Measurements from ENCODE around the gene KRT33A.
"Not testable (repeated sequence)": the region's sequence is repeated elsewhere in the genome, so short reads cannot be mapped to it uniquely, and the experiment has no call there.

Gene KRT33A

DNA sequence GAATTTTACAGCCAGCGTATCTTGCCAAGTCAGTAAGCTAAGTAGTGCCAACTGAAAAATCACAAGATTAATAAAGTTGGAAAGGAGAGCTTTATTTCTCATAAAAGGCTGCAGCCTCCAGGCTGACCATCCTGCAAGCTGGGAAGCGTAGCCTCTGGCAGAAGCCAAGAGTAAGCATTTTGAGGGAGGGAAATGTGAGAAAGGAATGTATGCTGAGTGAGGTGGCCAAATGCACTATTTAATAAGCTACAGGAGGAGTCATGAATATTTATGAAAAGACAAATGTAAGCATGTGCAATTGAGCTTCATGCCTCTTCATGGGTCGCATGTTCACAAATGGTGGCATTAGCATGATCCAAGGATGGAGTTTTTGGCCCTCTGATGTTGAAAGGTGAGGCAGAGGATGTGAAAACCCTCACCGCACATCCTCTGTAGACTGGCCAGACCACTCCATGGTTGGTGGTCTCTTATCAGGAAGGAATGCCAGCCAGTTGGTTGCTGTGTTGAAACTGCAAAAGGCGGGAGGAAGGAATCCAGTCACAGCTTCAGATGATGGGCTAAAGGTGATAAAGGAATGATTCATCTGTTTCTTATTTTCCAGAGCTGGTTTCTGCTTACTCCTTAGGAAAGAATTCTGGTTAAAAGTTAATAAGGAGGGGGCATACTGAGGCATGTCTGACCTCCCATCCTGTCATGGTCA, 9.8 kb upstream of the KRT33A start:
- DNase-seq: no peak

DNA sequence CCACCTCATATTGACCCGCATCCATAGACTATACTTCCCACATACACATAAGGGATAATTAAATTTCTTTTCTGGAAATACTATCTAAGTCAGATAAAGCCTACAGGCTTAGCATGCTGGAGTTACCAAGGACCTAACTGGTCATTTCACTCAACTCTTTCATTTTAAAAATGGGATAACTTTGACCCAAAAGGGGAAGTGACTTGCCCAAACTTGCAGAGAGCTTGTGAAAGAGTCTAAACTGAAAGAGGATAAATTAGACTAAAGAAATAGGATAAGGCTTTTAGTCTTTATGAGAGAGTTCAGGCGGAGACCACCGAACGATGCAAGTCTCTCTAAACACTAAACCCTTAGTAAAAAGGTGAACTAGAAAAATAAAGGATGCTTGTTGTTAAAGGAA, 3.9 kb upstream of the KRT33A start:
- peak; percentile 22 for DNase-seq

DNA sequence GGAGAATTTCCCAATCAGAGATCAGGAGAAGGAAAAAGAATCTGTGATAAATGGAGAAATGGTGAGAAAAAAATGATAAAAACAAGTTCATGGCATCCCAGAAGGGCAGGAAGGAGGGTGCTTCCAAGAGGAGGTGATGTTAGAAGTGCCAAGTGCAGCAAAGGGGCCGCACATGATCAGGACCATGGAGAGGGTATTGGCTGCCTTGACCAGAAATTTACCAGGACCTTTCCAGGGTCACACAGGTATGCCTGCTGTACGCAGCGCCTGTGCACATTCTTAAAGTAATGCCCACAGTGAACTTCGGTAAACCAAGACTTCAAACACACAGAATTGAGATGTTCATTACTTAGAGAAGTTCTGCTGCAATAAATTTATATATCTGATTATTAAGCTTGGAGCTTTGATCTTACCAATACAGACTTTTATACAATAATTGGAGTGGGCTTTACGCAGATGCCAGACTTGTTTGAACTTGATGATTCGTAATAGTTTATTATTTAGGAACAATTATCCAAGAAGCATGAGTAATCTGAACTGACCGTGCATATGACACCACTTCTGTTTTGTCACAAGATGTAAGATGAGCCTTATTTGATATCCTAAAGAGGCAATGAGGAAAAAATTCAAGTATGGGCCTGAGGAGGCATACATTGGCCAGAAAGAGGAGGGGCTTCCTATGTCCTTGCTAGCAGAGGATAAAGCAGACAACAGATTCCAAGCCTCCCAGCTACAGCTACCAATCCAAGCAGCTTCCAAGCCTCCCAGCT, 2.2 kb upstream of the KRT33A start:
- no peak for DNase-seq

DNA sequence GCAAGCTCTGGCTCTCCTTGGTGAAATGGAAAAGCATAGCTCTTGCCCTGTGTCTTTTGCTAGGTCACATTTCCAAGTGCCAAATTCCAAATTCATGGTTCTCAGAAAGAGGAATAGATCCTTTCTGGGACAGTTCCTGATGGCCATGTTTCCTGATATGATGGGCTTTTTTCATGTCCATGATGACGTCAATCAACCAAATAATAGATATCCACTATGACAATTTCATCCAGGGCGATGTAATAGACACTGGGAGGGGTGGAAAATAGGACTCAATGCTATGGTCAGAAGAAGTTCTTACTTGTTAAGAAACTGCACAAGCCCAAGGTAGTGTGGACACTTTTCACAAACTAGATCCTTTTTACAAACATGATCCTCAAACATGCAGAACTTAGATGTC, 549 bp upstream of the KRT33A start:
- DNase-seq: no peak

DNA sequence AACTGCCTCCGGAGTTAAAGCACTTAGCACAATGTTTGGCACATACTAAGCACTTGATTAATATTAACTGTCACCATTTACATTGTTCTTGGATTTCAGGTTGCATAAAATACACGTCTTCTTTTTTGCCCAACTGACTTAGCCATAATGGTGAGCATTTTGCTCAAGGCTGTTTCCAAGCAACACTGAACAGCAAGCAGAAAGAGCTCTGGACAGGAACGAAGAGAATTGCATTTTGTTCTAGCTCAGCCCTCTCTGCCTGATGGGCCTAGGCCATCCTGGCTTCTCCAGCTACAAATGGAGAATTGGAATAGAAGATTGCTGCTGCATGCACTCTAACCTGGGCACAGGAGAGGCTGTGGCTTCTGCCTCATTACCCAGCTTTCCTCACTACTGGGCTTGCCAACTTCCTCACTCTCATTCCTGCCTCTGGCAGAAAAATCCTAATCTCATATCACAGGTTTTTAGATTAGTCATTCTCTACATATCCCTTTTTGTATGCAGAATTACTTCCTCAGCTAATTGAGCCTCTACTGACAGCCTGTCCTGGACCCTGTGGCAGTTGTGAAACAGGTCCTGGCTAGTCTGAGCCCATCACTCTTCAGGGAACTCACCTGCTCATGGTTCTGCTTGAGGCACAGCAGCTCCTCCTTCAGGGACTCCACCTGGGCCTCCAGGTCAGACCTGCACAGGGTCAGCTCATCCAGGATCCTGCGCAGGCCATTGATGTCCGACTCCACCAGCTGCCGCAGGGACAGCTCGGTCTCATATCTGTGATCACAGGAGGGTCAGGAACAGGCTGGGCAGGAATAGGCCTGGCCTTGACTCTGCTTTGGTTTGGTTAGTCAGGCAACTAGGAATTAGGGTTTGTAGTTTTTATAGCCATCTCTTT, 2.5 kb downstream of the KRT33A start:
- DNase-seq: no peak

DNA sequence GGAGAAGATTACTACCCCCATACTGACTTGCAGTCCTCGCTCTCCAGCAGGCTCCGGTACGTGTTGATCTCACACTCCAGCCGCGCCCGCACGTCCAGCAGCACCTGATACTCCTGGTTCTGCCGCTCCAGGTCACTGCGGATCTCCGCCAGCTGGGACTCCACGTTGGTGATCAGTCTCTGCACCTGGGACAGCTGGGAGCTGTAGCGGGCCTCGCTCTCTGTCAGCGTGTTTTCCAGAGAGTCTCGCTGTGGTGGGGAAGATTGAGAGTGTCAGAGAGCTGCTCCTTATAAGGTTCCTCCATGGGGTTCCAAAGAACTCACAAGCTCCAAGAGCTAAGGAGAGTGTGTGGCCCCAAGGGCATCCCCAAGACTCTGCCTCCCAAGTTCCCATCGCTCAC, 4.2 kb downstream of the KRT33A start:
- DNase-seq: not testable (repeated sequence)

DNA sequence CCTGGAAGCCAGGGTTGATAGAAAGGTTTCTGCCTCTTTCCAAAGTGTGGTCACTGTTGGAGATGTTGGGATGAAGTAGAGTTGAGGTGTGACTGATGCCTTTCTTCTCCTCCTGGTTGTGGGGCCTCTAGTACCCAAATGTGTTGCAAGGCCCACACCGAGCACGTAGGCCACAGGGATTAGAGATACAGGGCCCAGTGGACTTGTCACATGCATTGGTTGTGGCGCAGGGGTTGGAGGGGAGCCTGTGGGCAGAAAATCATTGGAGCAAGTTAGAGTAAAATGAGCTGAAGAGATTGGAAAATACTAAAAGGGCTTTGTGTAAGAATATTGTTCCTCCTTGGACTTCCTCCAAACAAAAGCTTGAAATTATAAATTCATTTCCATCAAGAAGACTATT, 4.6 kb downstream of the KRT33A start:
- no peak for DNase-seq

DNA sequence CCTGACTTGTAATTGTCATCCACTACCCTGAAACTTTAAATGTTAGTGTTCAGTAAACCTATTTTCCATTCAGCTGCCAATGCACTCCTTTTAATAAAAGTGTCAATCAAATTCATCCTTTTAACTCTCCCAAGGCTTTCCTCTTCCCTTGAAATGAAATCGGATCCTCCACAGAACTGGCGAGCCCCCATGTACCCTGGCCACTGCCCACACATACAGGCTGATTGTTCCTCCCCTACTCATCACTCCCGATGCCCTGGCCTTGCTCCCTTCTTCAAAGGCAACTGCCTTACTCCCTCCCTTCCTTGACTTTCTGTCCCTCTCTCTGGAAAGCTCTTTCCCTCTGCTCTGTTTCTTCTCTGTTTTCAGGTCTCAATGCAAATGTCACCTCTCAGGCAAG, 7.6 kb downstream of the KRT33A start:
- no peak for DNase-seq

DNA sequence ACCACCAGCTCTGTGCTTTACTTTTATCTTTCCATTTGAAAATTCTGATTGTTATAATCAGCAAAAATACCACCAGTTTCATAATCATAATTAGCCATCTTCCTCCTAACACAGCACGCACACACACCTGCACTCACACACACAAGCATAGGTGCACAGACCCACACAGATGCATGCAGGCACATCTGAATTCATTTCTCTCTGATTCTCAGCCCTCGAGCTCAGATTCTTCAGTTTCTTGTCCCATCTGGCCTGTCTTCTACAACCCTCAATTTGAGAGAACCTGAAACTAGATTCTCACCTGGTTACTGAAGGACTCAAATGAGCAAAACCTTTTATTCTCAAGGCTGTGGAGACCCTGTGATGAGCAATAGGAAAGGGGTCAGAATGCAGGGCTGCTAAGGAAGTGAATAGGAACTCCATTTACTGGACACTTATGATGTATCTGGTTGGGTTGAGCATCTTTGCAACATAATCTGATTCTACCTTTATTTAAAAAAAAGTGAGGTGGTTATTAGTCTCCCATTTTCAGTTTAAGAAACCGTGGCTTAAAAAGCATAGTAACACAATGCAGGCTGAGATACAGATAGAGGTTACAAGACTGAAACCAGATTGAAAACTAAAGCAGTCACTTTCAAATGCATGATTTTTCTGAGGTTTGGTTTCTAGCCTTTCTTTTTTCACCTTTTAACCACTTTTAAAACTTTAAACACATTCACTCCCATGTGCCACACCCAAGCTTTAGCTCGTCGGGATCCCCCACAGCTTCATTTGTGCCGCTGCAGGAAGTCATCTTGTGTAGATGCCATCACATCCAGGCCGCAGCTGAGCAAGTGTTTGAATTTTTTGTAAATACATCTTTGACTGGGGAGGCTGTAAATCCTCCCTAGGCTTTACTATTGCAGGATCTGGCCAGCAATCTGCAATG, 9.4 kb downstream of the KRT33A start:
- DNase-seq: no peak

DNA sequence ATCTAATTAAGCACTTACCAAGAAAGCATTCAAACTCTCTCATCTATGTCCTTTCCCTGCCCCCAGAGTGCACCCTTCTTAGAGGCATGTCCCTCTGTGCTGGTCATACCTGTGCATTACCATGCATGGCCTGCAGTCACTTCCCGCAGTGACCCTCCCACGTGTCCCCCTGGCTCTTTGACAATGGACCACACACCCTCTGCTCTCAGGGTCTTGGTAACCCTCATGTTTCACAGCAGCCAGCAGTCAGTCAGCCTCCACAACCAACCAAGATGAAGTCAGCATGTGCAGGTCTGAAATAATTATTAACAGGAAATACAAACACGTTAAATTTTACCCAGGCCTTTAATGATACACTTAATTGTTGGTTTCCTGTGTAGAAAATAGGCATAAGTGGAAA, 10.1 kb downstream of the KRT33A start:
- no peak for DNase-seq

DNA sequence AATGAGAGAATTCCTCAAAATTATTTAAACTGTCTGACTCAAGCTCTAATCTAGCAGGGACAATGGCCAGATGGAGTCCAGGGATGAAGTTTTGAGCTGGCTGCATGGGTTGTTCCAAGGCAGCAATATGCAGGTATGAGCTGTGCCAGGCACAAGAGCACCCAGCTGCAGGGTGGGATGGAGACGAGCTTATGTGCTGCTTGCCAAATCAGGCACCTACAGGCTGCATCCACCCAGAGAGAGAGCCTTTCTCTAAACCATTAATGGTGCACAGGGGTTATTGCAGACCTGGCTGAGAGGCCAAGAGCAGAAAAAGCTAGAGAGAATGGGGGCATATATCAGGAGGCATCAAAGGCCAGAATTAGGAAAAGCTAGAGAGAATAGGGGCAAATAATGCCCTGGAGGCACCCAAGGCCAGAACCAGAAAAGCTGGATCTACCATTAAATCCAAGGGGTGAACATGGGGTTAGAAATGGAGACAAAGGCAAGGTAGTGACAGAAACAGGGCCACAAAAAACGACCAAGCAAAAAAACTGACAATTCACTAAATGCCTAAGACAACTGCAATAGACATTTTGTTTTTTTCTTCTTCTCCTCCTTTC, 11.0 kb downstream of the KRT33A start:
- DNase-seq: no peak

DNA sequence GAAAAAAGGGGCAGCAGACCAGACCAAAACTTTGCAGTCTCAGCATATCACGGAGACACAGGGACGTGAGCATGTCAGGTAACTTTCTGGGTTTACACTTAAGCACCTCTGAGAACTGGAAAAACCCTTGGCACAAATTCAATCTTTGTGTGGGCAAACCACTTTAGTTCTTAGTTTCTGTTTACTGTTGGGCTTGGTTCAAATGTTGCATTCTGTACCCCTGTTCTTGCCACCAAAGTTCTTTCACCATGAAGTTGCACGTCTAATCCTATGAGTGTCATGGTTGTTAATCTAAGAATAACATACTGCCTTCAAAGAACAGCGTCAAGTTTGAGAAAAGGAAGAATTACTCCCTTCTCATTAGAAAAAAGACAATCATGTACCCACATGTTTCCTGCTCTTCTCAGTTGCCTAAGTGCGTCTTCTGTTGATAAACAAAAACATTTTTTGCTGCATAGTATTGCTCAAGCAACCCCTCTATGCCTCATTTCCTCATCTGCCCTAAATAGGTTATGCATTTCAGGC, 11.6 kb downstream of the KRT33A start:
- peak; percentile 6 for DNase-seq

DNA sequence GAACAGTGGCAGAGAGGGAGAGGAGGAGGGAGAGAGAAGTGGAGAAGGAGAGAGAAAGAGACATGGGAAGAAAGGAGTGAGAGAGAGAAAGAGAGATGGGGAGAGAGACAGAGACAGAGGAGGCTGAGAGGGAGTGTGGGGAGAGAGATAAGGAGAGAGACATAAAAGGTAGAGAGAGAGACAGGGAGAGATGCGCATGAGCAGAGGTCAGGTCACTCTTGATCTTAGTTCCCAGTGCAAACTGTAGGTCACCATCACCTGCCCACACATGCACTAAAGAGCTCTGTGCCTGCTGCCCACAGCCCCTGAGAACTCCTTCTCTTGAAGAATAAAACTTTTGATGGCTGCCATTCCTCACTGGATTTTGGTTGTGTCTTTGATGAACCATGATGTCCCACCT, 14.9 kb downstream of the KRT33A start:
- DNase-seq: no peak

DNA sequence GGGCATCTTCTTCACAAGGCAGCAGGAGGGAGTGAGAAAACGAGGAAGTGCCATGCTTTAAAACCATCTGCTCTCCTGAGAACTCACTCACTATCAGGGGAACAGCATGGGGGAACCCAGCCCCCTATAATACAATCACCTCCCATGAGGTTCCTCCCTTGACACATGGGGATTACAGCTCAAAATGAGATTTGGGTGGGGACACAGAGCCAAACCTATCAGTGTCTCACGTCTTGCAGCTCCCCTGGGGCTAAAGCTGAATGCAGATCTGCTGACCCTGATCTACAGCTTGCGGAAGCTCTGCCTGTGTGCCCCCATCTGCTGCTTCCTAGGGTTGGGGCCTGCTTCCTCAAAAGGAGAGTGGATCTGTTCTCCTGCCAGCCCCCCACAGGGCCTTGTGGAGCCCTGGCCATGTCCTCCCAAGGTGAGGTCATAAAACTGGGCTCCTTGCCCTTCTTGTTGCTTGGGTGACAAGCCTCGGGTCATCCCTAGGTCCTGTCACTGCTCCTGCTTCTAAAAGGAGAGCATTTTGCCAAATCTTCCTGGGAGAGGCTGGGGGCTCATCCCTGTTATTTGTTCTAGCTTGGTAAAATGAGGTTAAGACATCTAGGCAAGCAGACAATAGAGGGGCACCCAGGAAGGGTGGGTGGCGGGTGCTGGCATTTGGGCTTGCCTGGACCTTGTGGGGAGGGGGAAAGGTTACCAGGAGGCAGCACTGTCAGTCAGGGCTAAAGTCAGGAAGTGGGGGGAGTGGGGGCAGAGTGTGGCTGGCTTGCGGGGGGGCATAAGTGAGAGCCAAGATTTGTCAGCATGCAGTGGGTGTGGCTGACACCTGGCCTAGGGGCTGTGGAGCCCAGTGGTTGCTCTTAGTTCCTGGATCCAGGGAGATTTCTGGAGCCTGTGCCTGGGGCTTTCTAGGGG, 16.0 kb downstream of the KRT33A start:
- peak; percentile 21 for DNase-seq

DNA sequence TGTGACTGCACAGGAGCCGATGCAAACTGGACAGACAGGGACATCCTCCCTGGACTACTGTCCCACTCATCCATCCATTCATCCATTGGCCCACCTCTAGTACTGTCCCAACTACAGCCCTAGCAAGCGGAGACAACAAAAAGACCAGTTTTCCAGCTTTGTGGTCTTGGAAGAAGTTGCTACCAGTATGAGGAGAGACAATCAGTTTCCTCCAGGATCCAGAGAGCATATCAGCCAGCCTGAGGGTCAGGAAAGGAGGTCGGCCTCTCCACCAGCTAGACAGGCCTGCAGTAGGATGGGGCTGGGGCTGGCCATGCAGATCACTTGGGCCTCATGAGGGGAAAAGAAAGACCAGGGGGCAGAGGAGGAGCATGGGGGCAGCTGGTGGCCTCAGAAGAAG, 16.8 kb downstream of the KRT33A start:
- DNase-seq: no peak

DNA sequence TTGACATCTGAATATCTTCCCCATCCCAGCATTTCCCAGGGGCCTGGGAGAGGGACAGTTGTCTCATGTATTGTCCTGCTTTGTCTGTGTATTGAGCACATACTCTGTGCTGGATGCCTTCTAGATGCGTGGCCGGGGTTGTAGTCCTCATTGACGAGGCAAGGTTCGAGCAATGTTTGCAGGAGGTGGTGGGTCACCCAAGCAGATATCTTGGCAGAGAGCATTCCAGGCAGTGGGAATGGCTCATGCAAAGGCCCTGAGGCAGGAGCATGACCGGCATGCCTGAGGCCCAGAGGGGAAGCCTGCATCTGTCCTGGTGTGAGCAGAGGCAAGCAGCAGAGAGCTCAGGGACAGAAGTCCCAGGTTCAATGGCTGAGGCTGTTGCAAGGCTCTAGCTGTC, 17.5 kb downstream of the KRT33A start:
- no peak for DNase-seq

DNA sequence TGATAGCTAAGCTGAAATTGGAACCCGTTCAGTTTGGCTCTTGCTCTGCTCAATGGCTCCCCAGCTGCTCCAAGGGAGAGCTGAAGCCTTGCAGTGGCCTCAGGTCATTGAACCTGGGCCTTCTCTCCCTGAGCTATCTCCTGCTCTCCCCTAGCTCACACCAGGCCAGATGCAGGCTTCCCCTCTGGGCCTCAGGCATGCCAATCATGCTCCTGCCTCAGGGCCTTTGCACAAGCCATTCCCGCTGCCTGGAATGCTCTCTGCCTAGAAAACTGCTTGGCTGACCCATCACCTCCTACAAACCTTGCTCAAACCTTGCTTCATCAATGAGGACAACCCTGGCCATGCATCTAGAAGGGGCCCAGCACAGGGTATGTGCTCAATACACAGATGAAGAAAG, 18.4 kb downstream of the KRT33A start:
- no peak for DNase-seq

DNA sequence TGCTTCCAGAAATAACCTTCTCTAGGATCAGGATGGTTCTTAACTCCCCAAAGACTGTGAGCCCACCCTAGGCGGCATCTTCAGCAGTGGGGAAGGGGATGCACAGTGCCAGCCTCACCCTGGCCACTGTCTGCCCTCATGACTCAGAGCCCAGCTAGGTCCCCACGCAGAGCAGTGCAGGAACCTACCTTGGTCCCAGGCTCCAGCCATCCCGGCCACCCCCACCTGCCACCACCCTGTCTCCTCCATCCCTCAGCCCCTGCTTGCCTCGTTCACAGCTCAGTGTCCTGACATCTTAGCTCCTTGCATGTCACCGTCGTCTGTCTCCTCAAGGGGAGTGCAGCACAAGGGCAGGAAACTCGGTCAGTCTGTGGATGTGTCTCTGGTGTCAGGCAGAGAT, 19.0 kb downstream of the KRT33A start:
- DNase-seq: no peak

DNA sequence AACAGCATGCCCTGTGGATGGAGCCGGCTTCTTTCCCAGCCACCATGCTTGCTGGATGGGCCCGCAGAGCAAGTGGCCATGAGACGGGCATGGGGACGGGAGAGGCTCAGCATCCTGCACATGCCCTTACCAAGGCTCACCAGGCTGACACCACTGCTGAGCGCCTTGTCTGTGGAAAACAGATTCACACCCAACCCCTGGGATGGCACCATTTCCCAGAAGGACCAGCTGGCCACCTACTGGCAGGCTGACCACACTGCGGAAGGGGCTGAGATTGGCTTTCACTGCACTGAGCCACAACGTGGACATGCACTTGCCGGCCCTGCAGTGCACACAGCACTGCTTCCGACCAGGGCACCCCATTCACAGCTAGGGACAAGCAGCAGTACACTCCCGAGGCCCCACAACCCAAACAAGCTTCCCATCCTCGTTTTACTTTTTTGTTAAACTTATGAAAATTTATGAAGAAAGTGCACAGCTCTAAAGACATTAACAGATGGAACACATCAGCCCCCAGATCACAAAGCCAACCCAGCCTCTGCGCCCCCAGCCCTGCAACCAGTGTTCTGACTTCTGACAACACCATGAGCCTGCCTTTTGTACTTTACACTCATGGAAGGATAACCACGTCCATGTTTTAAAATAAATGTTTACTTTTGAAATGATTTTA, 21.2 kb downstream of the KRT33A start:
- peak; percentile 68 for DNase-seq

DNA sequence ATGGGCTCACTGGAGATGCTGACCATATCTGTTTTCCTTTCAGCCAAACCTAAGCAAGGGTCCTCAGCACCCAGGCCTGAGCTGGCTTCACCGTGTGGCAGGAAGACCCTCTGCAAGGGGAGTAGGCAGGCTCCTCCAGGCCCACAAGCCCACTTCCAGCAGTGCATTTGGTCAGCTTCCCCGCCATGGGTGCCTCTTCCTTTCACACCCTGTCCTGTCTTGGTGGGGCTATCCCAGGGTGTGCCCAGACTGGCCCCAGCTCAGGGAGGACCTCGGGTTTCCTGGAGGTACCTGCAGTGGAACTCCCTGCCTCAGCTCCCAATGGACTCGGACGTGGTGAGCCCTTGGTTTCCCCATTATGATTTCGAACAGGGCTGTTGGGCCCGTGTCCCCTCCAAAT, 22.4 kb downstream of the KRT33A start:
- no peak for DNase-seq

All from hematopoietic multipotent progenitor cell treated with erythropoietin and hydrocortisone succinate and interleukin-3 and kit ligand, for 4 days (in vitro differentiated cells).